ENCODE data around the gene PDZD2.

GRCh38 chr5:31617867-31618266 lies 21.1 kb upstream of the PDZD2 start:
- TF ChIP-seq, protein P1, sequence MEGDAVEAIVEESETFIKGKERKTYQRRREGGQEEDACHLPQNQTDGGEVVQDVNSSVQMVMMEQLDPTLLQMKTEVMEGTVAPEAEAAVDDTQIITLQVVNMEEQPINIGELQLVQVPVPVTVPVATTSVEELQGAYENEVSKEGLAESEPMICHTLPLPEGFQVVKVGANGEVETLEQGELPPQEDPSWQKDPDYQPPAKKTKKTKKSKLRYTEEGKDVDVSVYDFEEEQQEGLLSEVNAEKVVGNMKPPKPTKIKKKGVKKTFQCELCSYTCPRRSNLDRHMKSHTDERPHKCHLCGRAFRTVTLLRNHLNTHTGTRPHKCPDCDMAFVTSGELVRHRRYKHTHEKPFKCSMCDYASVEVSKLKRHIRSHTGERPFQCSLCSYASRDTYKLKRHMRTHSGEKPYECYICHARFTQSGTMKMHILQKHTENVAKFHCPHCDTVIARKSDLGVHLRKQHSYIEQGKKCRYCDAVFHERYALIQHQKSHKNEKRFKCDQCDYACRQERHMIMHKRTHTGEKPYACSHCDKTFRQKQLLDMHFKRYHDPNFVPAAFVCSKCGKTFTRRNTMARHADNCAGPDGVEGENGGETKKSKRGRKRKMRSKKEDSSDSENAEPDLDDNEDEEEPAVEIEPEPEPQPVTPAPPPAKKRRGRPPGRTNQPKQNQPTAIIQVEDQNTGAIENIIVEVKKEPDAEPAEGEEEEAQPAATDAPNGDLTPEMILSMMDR (IDR thresholded peaks at IDR 0.05; ENCODE audit: low read depth, low read length, poor library complexity, severe bottlenecking) = no peak
- TF ChIP-seq EZH2phosphoT487 (IDR thresholded peaks at IDR 0.05; ENCODE audit: borderline replicate concordance, low read length) = no peak

Data from DOHH2 (cell line).